HEK293 (cell line): ENCODE results near the gene MBLAC1.

Experiments
- GLI2 ChIP-seq: fragments of 450-650 bp; formaldehyde crosslinking; IDR thresholded peaks from 2 replicates; pipeline ENCODE4; 2017; ENCODE audit warnings: missing biosample characterization, missing genetic modification characterization, low read depth, borderline replicate concordance
- IKZF3 ChIP-seq: fragments of 450-650 bp; IDR thresholded peaks from 2 replicates; pipeline ENCODE4 v1.5.0; 2018; ENCODE audit warnings: missing biosample characterization, mild to moderate bottlenecking, missing genetic modification characterization, moderate library complexity
- KLF9 ChIP-seq: fragments of 450-650 bp; formaldehyde crosslinking; IDR thresholded peaks from 2 replicates; pipeline ENCODE4 v1.5.1; 2016; ENCODE audit warnings: missing biosample characterization, missing genetic modification characterization, low read depth
- PATZ1 ChIP-seq: fragments of 450-650 bp; formaldehyde crosslinking; IDR thresholded peaks from 2 replicates; pipeline ENCODE4 v1.5.1; 2016; ENCODE audit warnings: missing biosample characterization, missing genetic modification characterization
- RBAK ChIP-seq: fragments of 450-650 bp; formaldehyde crosslinking; IDR thresholded peaks from 2 replicates; pipeline ENCODE4 v1.5.1; 2016; ENCODE audit warnings: missing biosample characterization, missing genetic modification characterization
- ZBTB8A ChIP-seq: fragments of 450-650 bp; formaldehyde crosslinking; IDR thresholded peaks from 2 replicates; pipeline ENCODE4 v1.5.1; 2016; ENCODE audit warnings: missing biosample characterization, missing genetic modification characterization
- ZFHX2 ChIP-seq: fragments of 450-650 bp; formaldehyde crosslinking; conservative IDR thresholded peaks from 2 replicates; pipeline ENCODE4 v1.5.1; 2016; ENCODE audit warnings: missing biosample characterization, missing genetic modification characterization
- ZFP3 ChIP-seq: fragments of 450-650 bp; formaldehyde crosslinking; IDR thresholded peaks from 2 replicates; pipeline ENCODE4 v1.5.1; 2016; ENCODE audit warnings: low read depth, missing biosample characterization, missing genetic modification characterization
- ZIC2 ChIP-seq: fragments of 450-650 bp; formaldehyde crosslinking; IDR thresholded peaks from 2 replicates; pipeline ENCODE4 v1.5.1; 2016; ENCODE audit warnings: missing biosample characterization, missing genetic modification characterization
- ZNF114 ChIP-seq: fragments of 450-650 bp; formaldehyde crosslinking; IDR thresholded peaks from 2 replicates; pipeline ENCODE4 v1.5.0; 2017; ENCODE audit warnings: missing biosample characterization, missing genetic modification characterization
- ZNF148 ChIP-seq: fragments of 450-650 bp; formaldehyde crosslinking; IDR thresholded peaks from 2 replicates; pipeline ENCODE4 v1.5.0; 2017; ENCODE audit warnings: missing biosample characterization, missing genetic modification characterization, borderline replicate concordance
- ZNF169 ChIP-seq: fragments of 450-650 bp; formaldehyde crosslinking; IDR thresholded peaks from 2 replicates; pipeline ENCODE4 v1.5.1; 2016; ENCODE audit warnings: missing biosample characterization, missing genetic modification characterization
- ZNF214 ChIP-seq: fragments of 450-650 bp; formaldehyde crosslinking; IDR thresholded peaks from 2 replicates; pipeline ENCODE4 v1.5.1; 2017; ENCODE audit warnings: missing biosample characterization, mild to moderate bottlenecking, missing genetic modification characterization, borderline replicate concordance
- ZNF223 ChIP-seq: fragments of 450-650 bp; formaldehyde crosslinking; IDR thresholded peaks from 2 replicates; pipeline ENCODE4 v1.5.1; 2016; ENCODE audit warnings: missing biosample characterization, missing genetic modification characterization
- ZNF302 ChIP-seq: fragments of 450-650 bp; formaldehyde crosslinking; IDR thresholded peaks from 2 replicates; pipeline ENCODE4 v1.5.1; 2016; ENCODE audit warnings: missing biosample characterization, missing genetic modification characterization, low read depth
- ZNF350 ChIP-seq: fragments of 450-650 bp; formaldehyde crosslinking; IDR thresholded peaks from 2 replicates; pipeline ENCODE4 v1.5.0; 2017; ENCODE audit warnings: missing biosample characterization, mild to moderate bottlenecking, missing genetic modification characterization
- ZNF510 ChIP-seq: fragments of 450-650 bp; formaldehyde crosslinking; IDR thresholded peaks from 2 replicates; pipeline ENCODE4 v1.5.1; 2018; ENCODE audit warnings: mild to moderate bottlenecking, missing genetic modification characterization, missing biosample characterization; ENCODE audit not compliant: insufficient replicate concordance
- ZNF555 ChIP-seq: fragments of 450-650 bp; formaldehyde crosslinking; conservative IDR thresholded peaks from 2 replicates; pipeline ENCODE4 v1.5.1; 2017; ENCODE audit warnings: missing biosample characterization, mild to moderate bottlenecking, missing genetic modification characterization, inconsistent platforms
- ZNF571 ChIP-seq: fragments of 450-650 bp; formaldehyde crosslinking; IDR thresholded peaks from 2 replicates; pipeline ENCODE4 v1.5.0; 2017; ENCODE audit warnings: missing biosample characterization, missing genetic modification characterization
- ZNF621 ChIP-seq: fragments of 450-650 bp; formaldehyde crosslinking; IDR thresholded peaks from 2 replicates; pipeline ENCODE4 v1.5.1; 2017; ENCODE audit warnings: missing biosample characterization, missing genetic modification characterization
- ZNF623 ChIP-seq: fragments of 450-650 bp; formaldehyde crosslinking; IDR thresholded peaks from 2 replicates; pipeline ENCODE4 v1.5.1; 2016; ENCODE audit warnings: missing biosample characterization, missing genetic modification characterization
- ZNF660 ChIP-seq: fragments of 450-650 bp; IDR thresholded peaks from 2 replicates; pipeline ENCODE4 v1.5.1; 2018; ENCODE audit warnings: missing biosample characterization, mild to moderate bottlenecking, missing genetic modification characterization
- ZNF785 ChIP-seq: fragments of 450-650 bp; formaldehyde crosslinking; IDR thresholded peaks from 2 replicates; pipeline ENCODE4 v1.5.1; 2016; ENCODE audit warnings: missing biosample characterization, missing genetic modification characterization
- ZSCAN30 ChIP-seq: fragments of 450-650 bp; IDR thresholded peaks from 2 replicates; pipeline ENCODE4 v1.5.1; 2018; ENCODE audit warnings: missing biosample characterization, mild to moderate bottlenecking, missing genetic modification characterization, moderate library complexity
- TF ChIP-seq, protein P1 (sequence below): fragments of 450-650 bp; formaldehyde crosslinking; conservative IDR thresholded peaks from 2 replicates; pipeline ENCODE4 v1.5.1; 2016; ENCODE audit warnings: low read depth, missing biosample characterization, missing genetic modification characterization
- TF ChIP-seq, protein P2 (sequence below): fragments of 450-650 bp; formaldehyde crosslinking; conservative IDR thresholded peaks from 2 replicates; pipeline ENCODE4 v1.5.1; 2016; ENCODE audit warnings: low read depth, missing biosample characterization, missing genetic modification characterization

Gene MBLAC1

DNA sequence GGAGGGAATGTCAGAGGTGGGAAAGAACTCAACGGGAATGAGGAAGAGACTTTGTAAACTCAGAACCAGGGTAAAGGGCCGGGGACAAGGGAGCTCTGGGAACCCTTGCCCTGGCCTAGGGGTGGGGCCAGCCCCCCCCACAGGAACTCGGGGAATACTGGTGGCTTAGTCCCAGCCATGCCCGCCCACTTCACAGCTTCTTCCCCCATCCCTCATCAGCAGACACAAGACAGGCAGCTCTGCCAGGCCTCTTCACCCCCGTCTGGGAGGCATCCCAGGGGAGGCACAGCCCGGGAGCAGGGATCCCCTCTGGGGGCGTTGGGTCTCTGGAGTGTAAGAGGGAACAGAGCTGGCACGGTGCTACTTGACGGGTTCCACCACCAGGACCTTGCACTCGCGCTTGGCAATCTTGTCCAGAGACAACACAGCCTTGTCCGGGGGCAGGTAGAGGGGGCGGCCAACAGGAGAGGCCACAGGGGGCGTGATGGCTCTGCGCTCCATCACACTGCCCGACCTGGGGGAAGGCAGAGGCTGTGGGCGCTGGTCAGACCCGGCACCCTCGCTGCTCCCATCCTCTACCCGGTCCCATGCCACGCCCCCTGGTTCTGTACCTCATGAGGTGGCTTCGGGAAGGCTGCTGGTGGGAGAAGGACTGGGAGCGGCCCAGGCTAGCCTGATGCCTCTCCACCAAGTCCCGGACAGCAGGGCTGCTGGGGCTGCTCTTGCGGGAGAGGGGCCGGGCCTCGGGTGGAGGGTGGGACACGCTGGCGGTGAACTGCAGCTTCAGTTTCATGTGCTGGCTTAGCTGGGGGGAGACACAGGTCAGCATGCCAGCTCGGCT, 28.1 kb downstream of the MBLAC1 start (continued):
- TF ChIP-seq ZNF148 (tag by site-specific recombination), result no peak
- TF ChIP-seq KLF9 (tag by site-specific recombination), result peak; percentile 51; the same call in 1 of the 2 replicates
- no peak for TF ChIP-seq RBAK
- TF ChIP-seq ZNF169 (tag by site-specific recombination), result no peak
- peak; percentile 81 for TF ChIP-seq ZFHX2
- TF ChIP-seq ZBTB8A (tag by site-specific recombination), result no peak
- TF ChIP-seq ZIC2 (tag by site-specific recombination), result peak; percentile 77
- no peak for TF ChIP-seq ZNF660 (tag by site-specific recombination)
- TF ChIP-seq ZNF510 (tag by site-specific recombination), result no peak
- TF ChIP-seq, protein P1, sequence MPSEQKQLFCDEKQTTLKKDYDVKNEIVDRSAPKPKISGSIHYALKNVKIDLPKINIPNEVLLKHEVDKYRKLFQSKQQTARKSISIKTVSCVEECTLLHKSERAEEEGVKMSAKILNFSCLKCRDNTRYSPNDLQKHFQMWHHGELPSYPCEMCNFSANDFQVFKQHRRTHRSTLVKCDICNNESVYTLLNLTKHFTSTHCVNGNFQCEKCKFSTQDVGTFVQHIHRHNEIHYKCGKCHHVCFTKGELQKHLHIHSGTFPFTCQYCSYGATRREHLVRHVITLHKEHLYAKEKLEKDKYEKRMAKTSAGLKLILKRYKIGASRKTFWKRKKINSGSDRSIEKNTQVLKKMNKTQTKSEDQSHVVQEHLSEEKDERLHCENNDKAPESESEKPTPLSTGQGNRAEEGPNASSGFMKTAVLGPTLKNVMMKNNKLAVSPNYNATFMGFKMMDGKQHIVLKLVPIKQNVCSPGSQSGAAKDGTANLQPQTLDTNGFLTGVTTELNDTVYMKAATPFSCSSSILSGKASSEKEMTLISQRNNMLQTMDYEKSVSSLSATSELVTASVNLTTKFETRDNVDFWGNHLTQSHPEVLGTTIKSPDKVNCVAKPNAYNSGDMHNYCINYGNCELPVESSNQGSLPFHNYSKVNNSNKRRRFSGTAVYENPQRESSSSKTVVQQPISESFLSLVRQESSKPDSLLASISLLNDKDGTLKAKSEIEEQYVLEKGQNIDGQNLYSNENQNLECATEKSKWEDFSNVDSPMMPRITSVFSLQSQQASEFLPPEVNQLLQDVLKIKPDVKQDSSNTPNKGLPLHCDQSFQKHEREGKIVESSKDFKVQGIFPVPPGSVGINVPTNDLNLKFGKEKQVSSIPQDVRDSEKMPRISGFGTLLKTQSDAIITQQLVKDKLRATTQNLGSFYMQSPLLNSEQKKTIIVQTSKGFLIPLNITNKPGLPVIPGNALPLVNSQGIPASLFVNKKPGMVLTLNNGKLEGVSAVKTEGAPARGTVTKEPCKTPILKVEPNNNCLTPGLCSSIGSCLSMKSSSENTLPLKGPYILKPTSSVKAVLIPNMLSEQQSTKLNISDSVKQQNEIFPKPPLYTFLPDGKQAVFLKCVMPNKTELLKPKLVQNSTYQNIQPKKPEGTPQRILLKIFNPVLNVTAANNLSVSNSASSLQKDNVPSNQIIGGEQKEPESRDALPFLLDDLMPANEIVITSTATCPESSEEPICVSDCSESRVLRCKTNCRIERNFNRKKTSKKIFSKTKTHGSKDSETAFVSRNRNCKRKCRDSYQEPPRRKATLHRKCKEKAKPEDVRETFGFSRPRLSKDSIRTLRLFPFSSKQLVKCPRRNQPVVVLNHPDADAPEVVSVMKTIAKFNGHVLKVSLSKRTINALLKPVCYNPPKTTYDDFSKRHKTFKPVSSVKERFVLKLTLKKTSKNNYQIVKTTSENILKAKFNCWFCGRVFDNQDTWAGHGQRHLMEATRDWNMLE (tag by site-specific recombination), result no peak
- no peak for TF ChIP-seq ZNF571
- no peak for TF ChIP-seq ZNF623
- TF ChIP-seq ZNF621 (tag by site-specific recombination), result no peak
- no peak for TF ChIP-seq ZNF114 (tag by site-specific recombination)
- TF ChIP-seq ZNF214, result no peak
- no peak for TF ChIP-seq ZNF302 (tag by site-specific recombination)
- TF ChIP-seq ZSCAN30 (tag by site-specific recombination), result no peak
- TF ChIP-seq ZFP3 (tag by site-specific recombination), result no peak
- no peak for TF ChIP-seq GLI2 (tag by site-specific recombination)
- TF ChIP-seq ZNF555 (tag by site-specific recombination), result no peak
- TF ChIP-seq, protein P2, sequence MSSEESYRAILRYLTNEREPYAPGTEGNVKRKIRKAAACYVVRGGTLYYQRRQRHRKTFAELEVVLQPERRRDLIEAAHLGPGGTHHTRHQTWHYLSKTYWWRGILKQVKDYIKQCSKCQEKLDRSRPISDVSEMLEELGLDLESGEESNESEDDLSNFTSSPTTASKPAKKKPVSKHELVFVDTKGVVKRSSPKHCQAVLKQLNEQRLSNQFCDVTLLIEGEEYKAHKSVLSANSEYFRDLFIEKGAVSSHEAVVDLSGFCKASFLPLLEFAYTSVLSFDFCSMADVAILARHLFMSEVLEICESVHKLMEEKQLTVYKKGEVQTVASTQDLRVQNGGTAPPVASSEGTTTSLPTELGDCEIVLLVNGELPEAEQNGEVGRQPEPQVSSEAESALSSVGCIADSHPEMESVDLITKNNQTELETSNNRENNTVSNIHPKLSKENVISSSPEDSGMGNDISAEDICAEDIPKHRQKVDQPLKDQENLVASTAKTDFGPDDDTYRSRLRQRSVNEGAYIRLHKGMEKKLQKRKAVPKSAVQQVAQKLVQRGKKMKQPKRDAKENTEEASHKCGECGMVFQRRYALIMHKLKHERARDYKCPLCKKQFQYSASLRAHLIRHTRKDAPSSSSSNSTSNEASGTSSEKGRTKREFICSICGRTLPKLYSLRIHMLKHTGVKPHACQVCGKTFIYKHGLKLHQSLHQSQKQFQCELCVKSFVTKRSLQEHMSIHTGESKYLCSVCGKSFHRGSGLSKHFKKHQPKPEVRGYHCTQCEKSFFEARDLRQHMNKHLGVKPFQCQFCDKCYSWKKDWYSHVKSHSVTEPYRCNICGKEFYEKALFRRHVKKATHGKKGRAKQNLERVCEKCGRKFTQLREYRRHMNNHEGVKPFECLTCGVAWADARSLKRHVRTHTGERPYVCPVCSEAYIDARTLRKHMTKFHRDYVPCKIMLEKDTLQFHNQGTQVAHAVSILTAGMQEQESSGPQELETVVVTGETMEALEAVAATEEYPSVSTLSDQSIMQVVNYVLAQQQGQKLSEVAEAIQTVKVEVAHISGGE (tag by site-specific recombination), result no peak
- no peak for TF ChIP-seq IKZF3
- no peak for TF ChIP-seq ZNF785 (tag by site-specific recombination)
- TF ChIP-seq PATZ1 (tag by site-specific recombination), result no peak; the same call in 1 of the 2 replicates
- no peak for TF ChIP-seq ZNF350
- no peak for TF ChIP-seq ZNF223 (tag by site-specific recombination)
